NCI-H345 treated with DMSO at 0.1 percent for 48 hours (cell line): ENCODE data around the gene CADPS.

ENCODE experiments used
- DNase-seq: peaks from one replicate; lab custom pipeline; 2025; ENCODE audit not compliant: unreplicated experiment; lab: John Stamatoyannopoulos, UW

The CADPS gene

GRCh38 chr3:62653796-62654195 is 221.4 kb downstream of the CADPS start:
- no peak for DNase-seq

GRCh38 chr3:62647711-62648110 is 227.5 kb downstream of the CADPS start:
- DNase-seq, result no peak

- no peak for DNase-seq
These were observed 230.7 kb downstream of the CADPS start for GRCh38 chr3:62644493-62644892.

GRCh38 chr3:62638316-62638715 is 236.9 kb downstream of the CADPS start:
- no peak for DNase-seq

GRCh38 chr3:62636235-62636826 is 238.9 kb downstream of the CADPS start:
- no peak for DNase-seq

- no peak for DNase-seq
These were observed 242.5 kb downstream of the CADPS start for GRCh38 chr3:62632510-62633294.

- no peak for DNase-seq
These were observed 243.7 kb downstream of the CADPS start for GRCh38 chr3:62631488-62631887.

GRCh38 chr3:62630664-62631063 is 244.6 kb downstream of the CADPS start:
- no peak for DNase-seq

GRCh38 chr3:62625268-62625667 is 249.9 kb downstream of the CADPS start:
- no peak for DNase-seq

GRCh38 chr3:62624185-62624584 is 251.0 kb downstream of the CADPS start:
- no peak for DNase-seq

- DNase-seq, result peak; percentile 36
These were observed 252.6 kb downstream of the CADPS start for GRCh38 chr3:62622553-62623174.

GRCh38 chr3:62621925-62622324 is 253.3 kb downstream of the CADPS start:
- no peak for DNase-seq

GRCh38 chr3:62621176-62621575 is 254.0 kb downstream of the CADPS start:
- DNase-seq, result no peak

- DNase-seq, result no peak
These were observed 259.9 kb downstream of the CADPS start for GRCh38 chr3:62615258-62615849.

GRCh38 chr3:62614527-62614926 is 260.7 kb downstream of the CADPS start:
- no peak for DNase-seq

- no peak for DNase-seq
These were observed 263.5 kb downstream of the CADPS start for GRCh38 chr3:62611541-62612240.

- DNase-seq, result peak; percentile 43
These were observed 267.8 kb downstream of the CADPS start for GRCh38 chr3:62607287-62608029.

GRCh38 chr3:62605413-62606068 is 269.7 kb downstream of the CADPS start:
- no peak for DNase-seq

- DNase-seq, result no peak
These were observed 270.4 kb downstream of the CADPS start for GRCh38 chr3:62604751-62605351.

GRCh38 chr3:62604298-62604697 is 270.9 kb downstream of the CADPS start:
- no peak for DNase-seq
